ENCODE data around the gene SCO2. TPM values are rescaled to one million over a fixed set of nuclear protein-coding genes. Genes with fewer than 3 reads are reported as not detected.

Gene SCO2
- total and polyA plus RNA-seq, 10 of the 15 experiments (the other 5 are each of a cell fraction or from before 2014, with no cell fraction given), result 0.18 to 16.0 (median 2.4) TPM; not detected in 1

- TF ChIP-seq ZBTB33 (IDR thresholded peaks at IDR 0.05) (no peak), IKZF2 (IDR thresholded peaks at IDR 0.05) (peak; percentile 28 to 51; a peak in 2 of 4 replicates), CREM (IDR thresholded peaks at IDR 0.05; ENCODE audit: low read depth) (0 out of 2 replicates have a peak, but pooled peaks have one; percentile 11), FOXK2 (IDR thresholded peaks at IDR 0.05) (no peak), RAD21 (IDR thresholded peaks at IDR 0.05; ENCODE audit: insufficient read depth, low read depth, low read length) (peak; percentile 38; the same call in 1 of the 2 replicates), BACH1 (IDR thresholded peaks at IDR 0.05; ENCODE audit: borderline replicate concordance) (peak; percentile 65; the same call in 1 of the 2 replicates), NFXL1 (IDR thresholded peaks at IDR 0.05; ENCODE audit: borderline replicate concordance) (no peak), DPF2 (IDR thresholded peaks at IDR 0.05) (peak; percentile 69), SMC3 (IDR thresholded peaks at IDR 0.05; ENCODE audit: borderline replicate concordance, low read length) (peak; percentile 38; the same call in 1 of the 2 replicates), YY1 (IDR thresholded peaks at IDR 0.05; ENCODE audit: low read depth, low read length) (peak; percentile 65), RCOR1 (conservative IDR thresholded peaks at IDR 0.05; ENCODE audit: low read depth, low read length) (0 out of 2 replicates have a peak, but pooled peaks have one; percentile 9), GATAD2B (conservative IDR thresholded peaks at IDR 0.05; ENCODE audit: low read depth) (peak; percentile 75), ZNF217 (IDR thresholded peaks at IDR 0.05) (peak; percentile 83), NBN (IDR thresholded peaks at IDR 0.05) (0 out of 2 replicates have a peak, but pooled peaks have one; percentile 50), CTCF (IDR thresholded peaks at IDR 0.05 in 2 of 3, conservative IDR thresholded peaks at IDR 0.05 in 1 of 3; ENCODE audit: control insufficient read depth in 2 of 3, extremely low read depth in 1 of 3, insufficient read depth in 1 of 3, low read depth in 3 of 3, low read length in 3 of 3) (peak; percentile 62 to 76 (median 72)), ATF7 (IDR thresholded peaks at IDR 0.05; ENCODE audit: low read depth) (peak; percentile 38; the same call in 1 of the 2 replicates), POLR2A (IDR thresholded peaks at IDR 0.05; ENCODE audit: low read depth, low read length) (peak; percentile 38), PAX5 (IDR thresholded peaks at IDR 0.05; ENCODE audit: borderline replicate concordance, low read depth, low read length) (peak; percentile 77; the same call in 1 of the 2 replicates), CBFB (IDR thresholded peaks at IDR 0.05; ENCODE audit: low read depth) (no peak), ZNF207 (IDR thresholded peaks at IDR 0.05; ENCODE audit: borderline replicate concordance) (peak; percentile 72; the same call in 1 of the 2 replicates), BHLHE40 (IDR thresholded peaks at IDR 0.05; ENCODE audit: borderline replicate concordance in 1 of 2, low read depth in 2 of 2, low read length in 1 of 2) (peak in 1 of 2 experiments; percentile 68; a peak in 2 of 4 replicates)
- TF ChIP-seq, protein P1, sequence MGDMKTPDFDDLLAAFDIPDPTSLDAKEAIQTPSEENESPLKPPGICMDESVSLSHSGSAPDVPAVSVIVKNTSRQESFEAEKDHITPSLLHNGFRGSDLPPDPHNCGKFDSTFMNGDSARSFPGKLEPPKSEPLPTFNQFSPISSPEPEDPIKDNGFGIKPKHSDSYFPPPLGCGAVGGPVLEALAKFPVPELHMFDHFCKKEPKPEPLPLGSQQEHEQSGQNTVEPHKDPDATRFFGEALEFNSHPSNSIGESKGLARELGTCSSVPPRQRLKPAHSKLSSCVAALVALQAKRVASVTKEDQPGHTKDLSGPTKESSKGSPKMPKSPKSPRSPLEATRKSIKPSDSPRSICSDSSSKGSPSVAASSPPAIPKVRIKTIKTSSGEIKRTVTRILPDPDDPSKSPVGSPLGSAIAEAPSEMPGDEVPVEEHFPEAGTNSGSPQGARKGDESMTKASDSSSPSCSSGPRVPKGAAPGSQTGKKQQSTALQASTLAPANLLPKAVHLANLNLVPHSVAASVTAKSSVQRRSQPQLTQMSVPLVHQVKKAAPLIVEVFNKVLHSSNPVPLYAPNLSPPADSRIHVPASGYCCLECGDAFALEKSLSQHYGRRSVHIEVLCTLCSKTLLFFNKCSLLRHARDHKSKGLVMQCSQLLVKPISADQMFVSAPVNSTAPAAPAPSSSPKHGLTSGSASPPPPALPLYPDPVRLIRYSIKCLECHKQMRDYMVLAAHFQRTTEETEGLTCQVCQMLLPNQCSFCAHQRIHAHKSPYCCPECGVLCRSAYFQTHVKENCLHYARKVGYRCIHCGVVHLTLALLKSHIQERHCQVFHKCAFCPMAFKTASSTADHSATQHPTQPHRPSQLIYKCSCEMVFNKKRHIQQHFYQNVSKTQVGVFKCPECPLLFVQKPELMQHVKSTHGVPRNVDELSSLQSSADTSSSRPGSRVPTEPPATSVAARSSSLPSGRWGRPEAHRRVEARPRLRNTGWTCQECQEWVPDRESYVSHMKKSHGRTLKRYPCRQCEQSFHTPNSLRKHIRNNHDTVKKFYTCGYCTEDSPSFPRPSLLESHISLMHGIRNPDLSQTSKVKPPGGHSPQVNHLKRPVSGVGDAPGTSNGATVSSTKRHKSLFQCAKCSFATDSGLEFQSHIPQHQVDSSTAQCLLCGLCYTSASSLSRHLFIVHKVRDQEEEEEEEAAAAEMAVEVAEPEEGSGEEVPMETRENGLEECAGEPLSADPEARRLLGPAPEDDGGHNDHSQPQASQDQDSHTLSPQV (IDR thresholded peaks at IDR 0.05), result peak; percentile 25; the same call in 1 of the 2 replicates
Measured at GRCh38 chr22:50544078-50544745, 18.8 kb upstream of the SCO2 start (continued).

Measured in GM12878 (cell line).